RWPE1 (cell line): ENCODE results near the gene BCAT1.
"Not testable (repeated sequence)": the region's sequence is repeated elsewhere in the genome, so short reads cannot be mapped to it uniquely, and the experiment has no call there.

Experiments used
- CTCF ChIA-PET: fragments of 350-600 bp; sonication (Branson Sonifier 250); formaldehyde crosslinking; extraction: SDS; loops from one replicate; lab custom pipeline; 2021; lab: Yijun Ruan, JAX
- POLR2A ChIA-PET: fragments of 400-600 bp; formaldehyde crosslinking; extraction: SDS; loops from one replicate; lab custom pipeline; 2020; ENCODE audit warnings: antibody characterized with exemption; ENCODE audit not compliant: low non-redundant PET; lab: Yijun Ruan, JAX
- DNase-seq: peaks from one replicate; pipeline ENCODE4 v3.0.0; 2012; ENCODE audit warnings: low spot score
- H3K27ac ChIP-seq: fragments of 450-650 bp; 2 replicates; pipeline ENCODE4 v1.5.1; 2017
- TF ChIP-seq, protein P1 (sequence below): fragments of 450-650 bp; conservative IDR thresholded peaks from 2 replicates; pipeline ENCODE4 v1.5.1; 2017; ENCODE audit warnings: low read depth, mild to moderate bottlenecking

Gene BCAT1

DNA sequence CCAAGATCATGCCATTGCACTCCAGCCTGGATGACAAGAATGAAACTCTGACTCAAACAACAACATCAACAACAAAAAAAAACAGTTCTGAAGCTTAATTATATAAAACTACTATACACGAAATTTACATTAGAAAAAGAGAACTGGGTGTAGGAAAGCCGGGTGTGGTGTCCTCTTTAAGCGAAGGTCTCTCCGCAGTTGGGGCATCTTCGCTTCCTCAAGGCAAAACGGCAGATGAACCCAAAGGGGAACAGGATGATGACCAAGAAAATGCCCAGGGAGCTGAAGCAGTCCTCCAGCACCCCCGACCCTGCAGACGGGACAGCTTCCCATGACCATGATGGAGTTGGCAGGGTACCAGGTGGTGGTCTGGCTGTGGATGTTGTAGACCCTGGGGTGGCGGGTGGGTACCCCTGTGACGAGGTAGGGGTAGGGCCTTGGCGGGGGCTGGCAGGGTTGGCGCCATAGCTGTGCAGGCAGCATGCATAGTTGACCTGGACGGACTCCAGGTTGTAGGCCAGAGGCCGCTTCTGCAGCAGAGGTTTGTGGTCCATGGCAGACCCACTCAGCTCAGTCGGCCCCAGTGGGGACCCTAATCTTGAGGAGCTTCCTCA lies 18.2 kb upstream of the BCAT1 start:
- DNase-seq, result no peak
- TF ChIP-seq, protein P1, sequence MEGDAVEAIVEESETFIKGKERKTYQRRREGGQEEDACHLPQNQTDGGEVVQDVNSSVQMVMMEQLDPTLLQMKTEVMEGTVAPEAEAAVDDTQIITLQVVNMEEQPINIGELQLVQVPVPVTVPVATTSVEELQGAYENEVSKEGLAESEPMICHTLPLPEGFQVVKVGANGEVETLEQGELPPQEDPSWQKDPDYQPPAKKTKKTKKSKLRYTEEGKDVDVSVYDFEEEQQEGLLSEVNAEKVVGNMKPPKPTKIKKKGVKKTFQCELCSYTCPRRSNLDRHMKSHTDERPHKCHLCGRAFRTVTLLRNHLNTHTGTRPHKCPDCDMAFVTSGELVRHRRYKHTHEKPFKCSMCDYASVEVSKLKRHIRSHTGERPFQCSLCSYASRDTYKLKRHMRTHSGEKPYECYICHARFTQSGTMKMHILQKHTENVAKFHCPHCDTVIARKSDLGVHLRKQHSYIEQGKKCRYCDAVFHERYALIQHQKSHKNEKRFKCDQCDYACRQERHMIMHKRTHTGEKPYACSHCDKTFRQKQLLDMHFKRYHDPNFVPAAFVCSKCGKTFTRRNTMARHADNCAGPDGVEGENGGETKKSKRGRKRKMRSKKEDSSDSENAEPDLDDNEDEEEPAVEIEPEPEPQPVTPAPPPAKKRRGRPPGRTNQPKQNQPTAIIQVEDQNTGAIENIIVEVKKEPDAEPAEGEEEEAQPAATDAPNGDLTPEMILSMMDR, result no peak
- no peak overlapping the region for H3K27ac ChIP-seq
- ChIA-PET POLR2A (no interaction called here), CTCF (interaction anchor here (0.7 kb wide), 1 partner anchor 51 kb away, joined by 3 read pairs; no protein-coding TSS in a partner anchor)

DNA sequence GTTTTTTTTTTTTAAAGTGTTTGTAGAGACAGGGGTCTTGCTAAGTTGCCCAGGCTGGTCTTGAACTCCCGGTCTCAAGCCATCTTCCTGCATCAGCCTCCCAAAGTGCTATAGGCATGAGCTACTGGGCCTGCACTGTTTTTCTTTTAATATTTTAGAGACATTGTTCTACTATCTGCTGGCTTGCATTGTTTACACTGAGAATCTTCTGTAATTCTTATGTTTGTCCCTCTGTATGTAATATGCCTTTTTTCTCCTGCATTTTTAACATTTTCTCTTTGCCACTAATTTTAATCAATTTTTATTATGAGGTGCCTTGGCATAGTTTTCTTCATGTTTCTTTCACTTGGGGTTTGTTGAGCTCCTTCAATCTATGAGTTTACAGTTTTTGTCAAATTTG lies 15.4 kb upstream of the BCAT1 start:
- CTCF ChIA-PET, result interaction anchor here (0.6 kb wide), 1 partner anchor 157 kb away, joined by 5 read pairs; no protein-coding TSS in a partner anchor
- POLR2A ChIA-PET, result no interaction called here
- no peak for DNase-seq

DNA sequence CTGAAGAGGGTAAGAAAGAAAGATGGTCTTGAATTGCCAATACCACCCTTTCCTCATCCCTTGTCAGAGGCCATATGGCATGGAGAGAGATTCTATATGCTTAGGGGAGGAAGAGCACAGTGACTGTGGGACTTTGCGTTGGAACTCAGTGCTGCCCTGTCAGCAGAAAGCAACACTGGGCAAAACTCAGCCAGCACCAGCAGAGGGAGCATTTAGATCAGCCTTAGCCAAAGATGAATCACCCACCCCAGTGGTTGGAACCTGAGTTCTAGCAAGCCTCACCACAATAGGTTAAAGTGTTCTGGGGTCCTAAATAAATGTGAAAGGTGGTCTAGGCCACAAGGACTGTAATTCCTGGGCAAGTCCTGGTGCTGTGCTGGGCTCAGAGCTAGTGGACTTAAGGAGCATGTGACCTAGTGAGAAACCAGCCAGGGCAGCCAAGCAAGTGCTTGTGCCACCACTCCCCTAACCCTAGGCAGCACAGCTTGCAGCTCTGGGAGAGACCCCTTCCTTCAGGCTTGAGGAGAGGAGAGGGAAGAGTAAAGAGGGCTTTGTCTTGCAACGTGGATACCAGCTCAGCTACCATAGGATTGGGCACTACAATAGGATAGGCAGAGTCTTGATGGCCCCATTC lies 11.4 kb upstream of the BCAT1 start:
- ChIA-PET CTCF (interaction anchor here (0.6 kb wide), 2 partner anchors 12 to 20 kb away, joined by 3 read pairs; no protein-coding TSS in a partner anchor), POLR2A (no interaction called here)
- H3K27ac ChIP-seq, result no peak overlapping the region
- TF ChIP-seq, protein P1, result no peak
- DNase-seq, result peak; percentile 19

More for the DNA sequence above, 15.4 kb upstream of the BCAT1 start:
- H3K27ac ChIP-seq, result no peak overlapping the region
- TF ChIP-seq, protein P1, result no peak

DNA sequence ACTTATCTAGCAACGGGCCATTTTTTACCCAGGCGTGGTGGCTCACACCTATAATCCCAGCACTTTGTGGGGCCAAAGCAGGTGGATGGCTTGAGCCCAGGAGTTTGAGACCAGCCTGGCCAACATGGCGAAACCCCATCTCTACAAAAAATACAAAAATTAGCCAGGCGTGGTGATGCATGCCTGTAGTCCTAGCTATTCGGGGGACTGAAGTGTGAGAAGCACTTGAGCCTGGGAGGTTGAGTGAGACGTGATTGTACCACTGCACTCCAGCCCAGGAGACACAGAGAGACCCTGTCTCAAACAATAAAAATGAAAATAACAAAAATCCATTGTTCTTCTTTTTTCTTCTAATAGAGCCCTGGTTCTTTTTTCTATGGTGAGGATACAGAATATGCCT lies 7.5 kb upstream of the BCAT1 start:
- POLR2A ChIA-PET, DNase-seq, H3K27ac ChIP-seq: not testable (repeated sequence)
- CTCF ChIA-PET, result interaction anchor here (0.6 kb wide), 1 partner anchor 42 kb away, joined by 3 read pairs; no protein-coding TSS in a partner anchor

DNA sequence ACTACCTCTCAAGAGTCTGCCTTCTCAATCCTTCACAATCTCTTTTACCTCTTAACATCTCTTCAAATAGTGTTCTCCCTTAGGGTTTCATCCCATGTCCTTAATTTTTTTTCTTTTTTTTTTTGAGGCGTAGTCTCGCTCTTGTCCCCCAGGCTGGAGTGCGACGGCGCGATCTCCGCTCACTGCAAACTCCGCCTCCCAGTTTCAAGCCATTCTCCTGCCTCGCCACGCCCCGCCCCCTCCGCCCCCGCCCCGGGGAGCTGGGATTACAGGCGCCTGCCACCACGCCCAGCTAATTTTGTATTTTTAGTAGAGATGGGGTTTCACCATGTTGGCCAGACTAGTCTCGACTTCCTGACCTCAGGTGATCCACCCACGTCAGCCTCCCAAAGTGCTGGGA lies 7.0 kb upstream of the BCAT1 start:
- TF ChIP-seq, protein P1, result no peak
- no peak for DNase-seq
- ChIA-PET CTCF (no interaction called here), POLR2A (no interaction called here)
- no peak overlapping the region for H3K27ac ChIP-seq

DNA sequence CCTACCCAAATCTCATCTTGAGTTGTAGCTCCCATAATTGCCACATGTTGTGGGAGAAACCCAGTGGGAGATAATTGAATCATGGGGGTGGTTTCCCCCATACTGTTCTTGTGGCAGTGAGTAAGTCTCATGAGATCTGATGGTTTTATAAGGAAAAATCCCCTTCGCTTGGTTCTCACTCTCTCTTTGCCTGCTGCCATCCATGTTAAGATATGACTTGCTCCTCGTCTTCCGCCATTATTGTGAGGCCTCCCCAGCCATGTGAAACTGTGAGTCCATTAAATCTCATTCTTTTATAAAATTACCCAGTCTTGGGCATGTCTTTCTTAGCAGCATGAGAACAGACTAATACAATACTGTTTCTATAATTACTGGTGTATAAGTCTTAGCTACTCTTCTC lies 6.5 kb upstream of the BCAT1 start:
- ChIA-PET CTCF (no interaction called here), POLR2A (no interaction called here)
- H3K27ac ChIP-seq, result no peak overlapping the region
- TF ChIP-seq, protein P1, result no peak
- DNase-seq, result no peak

DNA sequence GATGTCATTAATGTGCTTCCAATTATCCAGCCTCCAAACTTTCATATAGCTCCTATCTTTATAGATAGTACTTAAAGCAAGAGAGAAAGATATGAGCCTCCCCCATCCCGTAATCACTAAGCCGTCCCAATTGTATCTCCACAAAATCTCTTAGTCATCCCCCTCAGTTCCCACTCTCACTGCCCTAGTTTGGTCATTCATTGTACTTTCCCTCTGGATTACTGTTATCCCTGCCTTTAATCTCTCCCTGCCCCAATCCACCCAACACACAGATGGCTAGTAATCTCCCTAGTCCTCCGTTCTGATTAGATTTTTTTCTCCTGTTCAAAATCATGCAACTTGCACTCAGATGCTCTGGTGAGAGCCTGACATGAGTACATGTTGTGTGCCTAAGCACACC lies 5.4 kb upstream of the BCAT1 start:
- no peak for DNase-seq
- no peak overlapping the region for H3K27ac ChIP-seq
- TF ChIP-seq, protein P1, result no peak
- POLR2A ChIA-PET, result no interaction called here
- CTCF ChIA-PET, result no interaction called here
